Loucy (cell line): ENCODE measurements around the gene ACTA2.

ENCODE experiments used
- H2AFZ ChIP-seq: fragments of 200-600 bp; sonication (generic); 2 replicates; pipeline ENCODE4 v1.6.0; 2016; ENCODE audit warnings: antibody characterized with exemption, mild to moderate bottlenecking, low read length, moderate library complexity
- H3F3A ChIP-seq: fragments of 200-600 bp; 2 replicates; pipeline ENCODE4 v1.6.0; 2016; ENCODE audit warnings: antibody characterized with exemption, low read depth, mild to moderate bottlenecking
- H3K27me3 ChIP-seq: fragments of 200-600 bp; sonication (generic); 2 replicates; pipeline ENCODE4 v1.6.1; 2014; ENCODE audit warnings: low read length, mild to moderate bottlenecking; ENCODE audit not compliant: insufficient read depth, poor library complexity, severe bottlenecking
- H3K36me3 ChIP-seq: fragments of 200-600 bp; sonication (generic); 2 replicates; pipeline ENCODE4 v1.6.1; 2016; ENCODE audit warnings: low read length; ENCODE audit not compliant: insufficient read depth
- H3K4me1 ChIP-seq: fragments of 200-600 bp; sonication (generic); 2 replicates; pipeline ENCODE4 v1.5.1; 2014; ENCODE audit warnings: low read length, mild to moderate bottlenecking; ENCODE audit not compliant: insufficient read depth, poor library complexity, severe bottlenecking
- H3K4me2 ChIP-seq: fragments of 200-600 bp; sonication (generic); 2 replicates; pipeline ENCODE4 v1.6.0; 2014; ENCODE audit warnings: antibody characterized with exemption, low read length, low read depth, mild to moderate bottlenecking; ENCODE audit not compliant: poor library complexity, severe bottlenecking
- H3K4me3 ChIP-seq: fragments of 200-600 bp; sonication (generic); 2 replicates; pipeline ENCODE4 v1.5.1; 2014; ENCODE audit warnings: low read length, mild to moderate bottlenecking, mixed read lengths; ENCODE audit not compliant: poor library complexity, severe bottlenecking
- H3K79me2 ChIP-seq: fragments of 200-600 bp; sonication (generic); 2 replicates; pipeline ENCODE4 v1.6.1; 2014; ENCODE audit warnings: low read length; ENCODE audit not compliant: insufficient read depth
- H3K9ac ChIP-seq: fragments of 200-600 bp; sonication (generic); 2 replicates; pipeline ENCODE4 v1.6.0; 2014; ENCODE audit warnings: mild to moderate bottlenecking, low read depth, low read length, moderate library complexity; ENCODE audit not compliant: poor library complexity, severe bottlenecking
- H3K9me2 ChIP-seq: fragments of 200-600 bp; sonication (generic); replicated peaks from 2 replicates; pipeline ENCODE4 v1.6.1; 2016; ENCODE audit warnings: low read depth, low read length, mixed read lengths
- H3K9me3 ChIP-seq: fragments of 200-600 bp; sonication (generic); 2 replicates; pipeline ENCODE4 v1.6.1; 2014; ENCODE audit warnings: mild to moderate bottlenecking, antibody characterized with exemption, low read length, low read depth; ENCODE audit not compliant: insufficient read depth
- H4K20me1 ChIP-seq: fragments of 200-600 bp; sonication (generic); 2 replicates; pipeline ENCODE4 v1.6.0; 2014; ENCODE audit warnings: antibody characterized with exemption, low read length, mild to moderate bottlenecking; ENCODE audit not compliant: insufficient read depth, poor library complexity, severe bottlenecking
- EZH2phosphoT487 ChIP-seq: fragments of 200-600 bp; IDR thresholded peaks from 2 replicates; pipeline ENCODE4 v1.6.1; 2018; ENCODE audit warnings: antibody characterized with exemption, mild to moderate bottlenecking, moderate library complexity, borderline replicate concordance
- TF ChIP-seq, protein P1 (sequence below): fragments of 200-600 bp; sonication (generic); conservative IDR thresholded peaks from 2 replicates; pipeline ENCODE4 v1.5.1; 2014; ENCODE audit warnings: mild to moderate bottlenecking, antibody characterized with exemption, low read length

Gene ACTA2

GRCh38 chr10:88979153-88979562, 26.6 kb upstream of the ACTA2 start:
- H3K4me1 ChIP-seq = peaks cover 24% of the 10 kb centered on the region
- no peak overlapping the region for H3K9ac ChIP-seq
- no peak overlapping the region for H3K4me2 ChIP-seq

GRCh38 chr10:88978463-88978862, 25.9 kb upstream of the ACTA2 start:
- no peaks in the 10 kb centered on the region for H3K27me3 ChIP-seq
- H3K9me2 ChIP-seq = no peaks in the 10 kb centered on the region
- no peaks in the 10 kb centered on the region for H4K20me1 ChIP-seq
- H2AFZ ChIP-seq = no peak overlapping the region
- no peak overlapping the region for H3K4me2 ChIP-seq
- no peaks in the 10 kb centered on the region for H3K36me3 ChIP-seq
- no peak overlapping the region for H3K4me3 ChIP-seq
- no peaks in the 10 kb centered on the region for H3K79me2 ChIP-seq
- peaks cover 24% of the 10 kb centered on the region for H3K4me1 ChIP-seq
- no peaks in the 10 kb centered on the region for H3K9me3 ChIP-seq
- H3F3A ChIP-seq = no peaks in the 10 kb centered on the region
- TF ChIP-seq, protein P1, sequence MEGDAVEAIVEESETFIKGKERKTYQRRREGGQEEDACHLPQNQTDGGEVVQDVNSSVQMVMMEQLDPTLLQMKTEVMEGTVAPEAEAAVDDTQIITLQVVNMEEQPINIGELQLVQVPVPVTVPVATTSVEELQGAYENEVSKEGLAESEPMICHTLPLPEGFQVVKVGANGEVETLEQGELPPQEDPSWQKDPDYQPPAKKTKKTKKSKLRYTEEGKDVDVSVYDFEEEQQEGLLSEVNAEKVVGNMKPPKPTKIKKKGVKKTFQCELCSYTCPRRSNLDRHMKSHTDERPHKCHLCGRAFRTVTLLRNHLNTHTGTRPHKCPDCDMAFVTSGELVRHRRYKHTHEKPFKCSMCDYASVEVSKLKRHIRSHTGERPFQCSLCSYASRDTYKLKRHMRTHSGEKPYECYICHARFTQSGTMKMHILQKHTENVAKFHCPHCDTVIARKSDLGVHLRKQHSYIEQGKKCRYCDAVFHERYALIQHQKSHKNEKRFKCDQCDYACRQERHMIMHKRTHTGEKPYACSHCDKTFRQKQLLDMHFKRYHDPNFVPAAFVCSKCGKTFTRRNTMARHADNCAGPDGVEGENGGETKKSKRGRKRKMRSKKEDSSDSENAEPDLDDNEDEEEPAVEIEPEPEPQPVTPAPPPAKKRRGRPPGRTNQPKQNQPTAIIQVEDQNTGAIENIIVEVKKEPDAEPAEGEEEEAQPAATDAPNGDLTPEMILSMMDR = no peak
- TF ChIP-seq EZH2phosphoT487 = no peak
- H3K9ac ChIP-seq = no peak overlapping the region

More at GRCh38 chr10:88979153-88979562, 26.6 kb upstream of the ACTA2 start:
- Histone ChIP-seq H3K27me3 (no peaks in the 10 kb centered on the region), H3F3A (no peaks in the 10 kb centered on the region), H3K79me2 (no peaks in the 10 kb centered on the region), H3K9me2 (no peaks in the 10 kb centered on the region), H4K20me1 (no peaks in the 10 kb centered on the region), H3K36me3 (no peaks in the 10 kb centered on the region), H2AFZ (no peak overlapping the region), H3K4me3 (no peak overlapping the region), H3K9me3 (no peaks in the 10 kb centered on the region)
- TF ChIP-seq EZH2phosphoT487 = no peak
- TF ChIP-seq, protein P1 = no peak

GRCh38 chr10:88975377-88975720, 22.8 kb upstream of the ACTA2 start:
- Histone ChIP-seq H2AFZ (peak overlapping the region; percentile 98), H3K9ac (peak overlapping the region; percentile 71), H3K4me1 (peaks cover 12% of the 10 kb centered on the region), H3K36me3 (no peaks in the 10 kb centered on the region), H3K27me3 (no peaks in the 10 kb centered on the region), H3F3A (no peaks in the 10 kb centered on the region), H3K9me3 (no peaks in the 10 kb centered on the region), H4K20me1 (no peaks in the 10 kb centered on the region), H3K79me2 (no peaks in the 10 kb centered on the region), H3K4me3 (peak overlapping the region; percentile 77), H3K9me2 (no peaks in the 10 kb centered on the region), H3K4me2 (peak overlapping the region; percentile 76)
- TF ChIP-seq, protein P1 = no peak
- no peak for TF ChIP-seq EZH2phosphoT487
